ENCODE results near the gene COX4I1.

DNA sequence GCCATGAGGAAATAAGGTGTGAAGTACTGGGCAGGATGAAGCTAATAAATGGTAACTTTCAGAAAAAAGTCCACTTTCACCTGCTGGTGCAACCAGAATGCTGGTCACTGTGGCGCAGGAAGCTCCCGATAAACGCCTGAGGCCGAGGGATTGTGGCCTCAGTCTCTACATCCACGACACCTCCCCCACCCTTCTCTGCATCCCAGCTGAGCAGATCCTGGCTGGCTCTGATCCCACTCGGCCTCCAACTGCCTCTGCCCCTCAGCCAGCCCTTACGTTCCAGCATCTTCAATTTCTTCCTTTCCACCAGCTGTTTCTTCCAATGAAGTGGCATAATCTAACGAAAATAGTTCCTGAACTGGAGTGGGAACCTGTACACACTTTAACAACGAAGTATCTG is 49.5 kb downstream of the COX4I1 start:
- TF ChIP-seq, protein P1, sequence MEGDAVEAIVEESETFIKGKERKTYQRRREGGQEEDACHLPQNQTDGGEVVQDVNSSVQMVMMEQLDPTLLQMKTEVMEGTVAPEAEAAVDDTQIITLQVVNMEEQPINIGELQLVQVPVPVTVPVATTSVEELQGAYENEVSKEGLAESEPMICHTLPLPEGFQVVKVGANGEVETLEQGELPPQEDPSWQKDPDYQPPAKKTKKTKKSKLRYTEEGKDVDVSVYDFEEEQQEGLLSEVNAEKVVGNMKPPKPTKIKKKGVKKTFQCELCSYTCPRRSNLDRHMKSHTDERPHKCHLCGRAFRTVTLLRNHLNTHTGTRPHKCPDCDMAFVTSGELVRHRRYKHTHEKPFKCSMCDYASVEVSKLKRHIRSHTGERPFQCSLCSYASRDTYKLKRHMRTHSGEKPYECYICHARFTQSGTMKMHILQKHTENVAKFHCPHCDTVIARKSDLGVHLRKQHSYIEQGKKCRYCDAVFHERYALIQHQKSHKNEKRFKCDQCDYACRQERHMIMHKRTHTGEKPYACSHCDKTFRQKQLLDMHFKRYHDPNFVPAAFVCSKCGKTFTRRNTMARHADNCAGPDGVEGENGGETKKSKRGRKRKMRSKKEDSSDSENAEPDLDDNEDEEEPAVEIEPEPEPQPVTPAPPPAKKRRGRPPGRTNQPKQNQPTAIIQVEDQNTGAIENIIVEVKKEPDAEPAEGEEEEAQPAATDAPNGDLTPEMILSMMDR (conservative IDR thresholded peaks at IDR 0.05; ENCODE audit: low read length) = no peak
- no peak for TF ChIP-seq EZH2phosphoT487 (IDR thresholded peaks at IDR 0.05; ENCODE audit: borderline replicate concordance)

Data from Loucy (cell line).